Endodermal cell (in vitro differentiated cells): ENCODE results near the gene TNRC18. TPM values are rescaled to one million over a fixed set of nuclear protein-coding genes. Genes with fewer than 3 reads are reported as not detected.

Experiments
- DNase-seq: peaks from one replicate; pipeline ENCODE4 v3.0.0-alpha.2; 2017
- H3K27ac ChIP-seq: 2 replicates; pipeline ENCODE4 v1.5.1; 2013; ENCODE audit warnings: mild to moderate bottlenecking, low read depth, low read length, moderate library complexity
- H3K27me3 ChIP-seq: 2 replicates; pipeline ENCODE4 v1.6.1; 2013; ENCODE audit warnings: mild to moderate bottlenecking, low read length, moderate library complexity; ENCODE audit not compliant: insufficient read depth, control insufficient read depth, poor library complexity, severe bottlenecking
- H3K36me3 ChIP-seq: 2 replicates; pipeline ENCODE4 v1.7.0; 2013; ENCODE audit warnings: mild to moderate bottlenecking, low read length, moderate library complexity; ENCODE audit not compliant: control insufficient read depth, insufficient read depth
- H3K4me1 ChIP-seq: one replicate; pipeline ENCODE4 v1.7.0; 2013; ENCODE audit warnings: low read length; ENCODE audit not compliant: control insufficient read depth, insufficient read depth
- H3K4me3 ChIP-seq: 2 replicates; pipeline ENCODE4 v1.5.1; 2013; ENCODE audit warnings: mild to moderate bottlenecking, low read length, moderate library complexity
- H3K9ac ChIP-seq: 2 replicates; pipeline ENCODE4 v1.6.1; 2013; ENCODE audit warnings: mild to moderate bottlenecking, low read length, moderate library complexity; ENCODE audit not compliant: poor library complexity, severe bottlenecking; ENCODE audit errors: extremely low read depth
- H3K9me3 ChIP-seq: 2 replicates; pipeline ENCODE4 v1.6.1; 2013; ENCODE audit warnings: mild to moderate bottlenecking, low read length, moderate library complexity; ENCODE audit not compliant: control insufficient read depth
- H3K27ac Mint-ChIP-seq: 2 replicates; pipeline ENCODE4 v1.8.0; 2020; ENCODE audit warnings: mixed read lengths
- H3K27me3 Mint-ChIP-seq: 2 replicates; pipeline ENCODE4 v1.8.0; 2021; ENCODE audit warnings: mild to moderate bottlenecking, mixed read lengths; ENCODE audit not compliant: insufficient read depth
- H3K36me3 Mint-ChIP-seq: 2 replicates; pipeline ENCODE4 v1.8.0; 2020; ENCODE audit warnings: low read depth, mixed read lengths
- H3K4me1 Mint-ChIP-seq: 2 replicates; pipeline ENCODE4 v1.8.0; 2020; ENCODE audit warnings: mixed read lengths
- H3K4me3 Mint-ChIP-seq: 2 replicates; pipeline ENCODE4 v1.8.0; 2020; ENCODE audit warnings: mild to moderate bottlenecking, moderate library complexity, mixed read lengths
- H3K9me3 Mint-ChIP-seq: 2 replicates; pipeline ENCODE4 v1.8.0; 2020; ENCODE audit warnings: mild to moderate bottlenecking, mixed read lengths
- CTCF ChIP-seq: fragments of 200-600 bp; sonication (generic); conservative IDR thresholded peaks from 2 replicates; pipeline ENCODE4 v1.5.0; 2021; ENCODE audit warnings: antibody characterized with exemption, mild to moderate bottlenecking
- WGBS, 2 experiments: methylation state at CpG; one replicate each; pipeline versions ENCODE4 v1.1.5 to v1.1.7; 2013; ENCODE audit warnings: missing lambda C conversion rate in 2 of 2, mixed read lengths in 1 of 2; ENCODE audit not compliant: insufficient coverage in 1 of 2, insufficient read length in 1 of 2; 5-methylcytosine and 5-hydroxymethylcytosine counted together
- total RNA-seq, 2 donors: library from RNA; stranded (reverse); fragmentation: NEBNext Ultra II Directional in 1 of 2; extraction: Animal tissue kit (Norgen Biotek cat#: 25700) in 1 of 2; gene quantifications; 2 replicates in 1 of 2; 3 replicates in 1 of 2; pipeline ENCODE4 v1.2.1, GENCODE V29; 2021

TNRC18 gene
- total RNA-seq, 2 donors from 2014 or later = 103 to 136 TPM

GRCh38 chr7:5363729-5364128 is 59.9 kb downstream of the TNRC18 start:
- 94 to 95% methylated on average over 8 of the region's 8 CpGs for WGBS, 2 experiments
- TF ChIP-seq CTCF = no peak
- Mint-ChIP-seq H3K4me3 (no peak overlapping the region), H3K36me3 (peaks cover 45% of the 10 kb centered on the region), H3K27me3 (no peaks in the 10 kb centered on the region), H3K4me1 (no peaks in the 10 kb centered on the region), H3K9me3 (no peaks in the 10 kb centered on the region), H3K27ac (no peak overlapping the region)
- Histone ChIP-seq H3K27me3 (no peaks in the 10 kb centered on the region), H3K9me3 (no peaks in the 10 kb centered on the region), H3K9ac (no peak overlapping the region), H3K36me3 (peaks cover 74% of the 10 kb centered on the region), H3K4me3 (no peak overlapping the region), H3K4me1 (no peaks in the 10 kb centered on the region), H3K27ac (no peak overlapping the region)
- DNase-seq = no peak

GRCh38 chr7:5362466-5362865 is 61.2 kb downstream of the TNRC18 start:
- no peaks in the 10 kb centered on the region for H3K27me3 ChIP-seq
- H3K4me1 ChIP-seq = no peaks in the 10 kb centered on the region
- Mint-ChIP-seq H3K9me3 (no peaks in the 10 kb centered on the region), H3K27me3 (no peaks in the 10 kb centered on the region), H3K4me3 (no peak overlapping the region), H3K36me3 (peaks cover 55% of the 10 kb centered on the region), H3K27ac (no peak overlapping the region), H3K4me1 (no peaks in the 10 kb centered on the region)
- WGBS, 2 experiments = 95 to 96% methylated on average over 7 to 18 of the region's 18 CpGs
- no peak overlapping the region for H3K9ac ChIP-seq
- no peak overlapping the region for H3K4me3 ChIP-seq
- no peak overlapping the region for H3K27ac ChIP-seq
- TF ChIP-seq CTCF = no peak
- no peak for DNase-seq
- H3K9me3 ChIP-seq = no peaks in the 10 kb centered on the region
- peaks cover 76% of the 10 kb centered on the region for H3K36me3 ChIP-seq

- Histone ChIP-seq H3K9me3 (no peaks in the 10 kb centered on the region), H3K27ac (no peak overlapping the region), H3K4me3 (no peak overlapping the region), H3K27me3 (no peaks in the 10 kb centered on the region), H3K9ac (no peak overlapping the region), H3K4me1 (no peaks in the 10 kb centered on the region), H3K36me3 (peaks cover 83% of the 10 kb centered on the region)
- TF ChIP-seq CTCF = no peak
- peak; percentile 37 for DNase-seq
- Mint-ChIP-seq H3K9me3 (no peaks in the 10 kb centered on the region), H3K4me1 (no peaks in the 10 kb centered on the region), H3K36me3 (peaks cover 62% of the 10 kb centered on the region), H3K27ac (no peak overlapping the region), H3K4me3 (no peak overlapping the region), H3K27me3 (no peaks in the 10 kb centered on the region)
- WGBS, 2 experiments = 97 to 98% methylated on average over 38 to 58 of the region's 58 CpGs
Observed at GRCh38 chr7:5361446-5362127, 62.0 kb downstream of the TNRC18 start.
